Fibroblast of pulmonary artery (primary cell): Measurements from ENCODE around the gene ARTN.
A peak's percentile ranks its signal among the peaks of the same experiment; 100 is the strongest.

Source experiments
- DNase-seq: peaks from one replicate; pipeline ENCODE4 v3.0.0-alpha.2; 2010; ENCODE audit warnings: low read depth
- H3K4me3 ChIP-seq: replicated peaks from 2 replicates; pipeline ENCODE4 v1.5.1; 2011; ENCODE audit warnings: low read depth, mild to moderate bottlenecking, control low read depth, low read length, moderate library complexity
- CTCF ChIP-seq: IDR thresholded peaks from 2 replicates; pipeline ENCODE4 v1.5.1; 2011; ENCODE audit warnings: mild to moderate bottlenecking, control low read depth, low read length, inconsistent platforms; ENCODE audit errors: missing control alignments

ARTN gene

GRCh38 chr1:43963890-43964289 lies 30.3 kb downstream of the ARTN start:
- no peak for TF ChIP-seq CTCF
- no peak for DNase-seq
- H3K4me3 ChIP-seq = no peak overlapping the region

GRCh38 chr1:43965316-43965715 lies 31.7 kb downstream of the ARTN start:
- no peak overlapping the region for H3K4me3 ChIP-seq
- no peak for TF ChIP-seq CTCF
- no peak for DNase-seq

- no peak overlapping the region for H3K4me3 ChIP-seq
- DNase-seq = peak; percentile 55
- no peak for TF ChIP-seq CTCF
Observed at GRCh38 chr1:43968348-43968948, 34.8 kb downstream of the ARTN start.

- DNase-seq = no peak
- H3K4me3 ChIP-seq = peak overlapping the region; percentile 97
- no peak for TF ChIP-seq CTCF
Observed at GRCh38 chr1:43969416-43969745, 35.8 kb downstream of the ARTN start.

GRCh38 chr1:43969746-43970466 lies 36.3 kb downstream of the ARTN start, which contains the start of gene DPH2:
Gene DPH2, plus strand, starts transcription at chr1:43970010. Its CDS starts 166 bp downstream, at chr1:43970176.
- peak; percentile 98 for DNase-seq
- peak within 1 kb of the TSS; percentile 97 for H3K4me3 ChIP-seq
- no peak for TF ChIP-seq CTCF

GRCh38 chr1:43970502-43970901 lies 36.9 kb downstream of the ARTN start:
- TF ChIP-seq CTCF = no peak
- no peak for DNase-seq
- peak overlapping the region; percentile 97 for H3K4me3 ChIP-seq

- no peak for DNase-seq
- no peak for TF ChIP-seq CTCF
- H3K4me3 ChIP-seq = peak overlapping the region; percentile 97
Observed at GRCh38 chr1:43970911-43971310, 37.3 kb downstream of the ARTN start.
